H1 (cell line): Measurements from ENCODE around the gene PDE4D. TPM values are rescaled to one million over a fixed set of nuclear protein-coding genes. Genes with fewer than 3 reads are reported as not detected.

Experiments used
- BRCA1 ChIP-seq: IDR thresholded peaks from 2 replicates; pipeline ENCODE4 v1.6.1; 2012; ENCODE audit warnings: low read depth, low read length, improper control_type of control experiment
- TCF12 ChIP-seq: IDR thresholded peaks from 2 replicates; pipeline ENCODE4 v1.6.1; 2011; ENCODE audit warnings: low read depth, mild to moderate bottlenecking, low read length
- polyA plus RNA-seq, 7 experiments: library from polyadenylated mRNA; depleted of rRNA in 3 of 7; stranded (reverse) in 5 of 7; unstranded in 2 of 7; fragments of >200 nt in 5 of 7; fragments of 200-250 nt in 2 of 7; gene quantifications; 1 replicate in 5 of 7; 2 replicates in 1 of 7; 4 replicates in 1 of 7; pipeline versions ENCODE4 v1.2.1 to v1.2.3, GENCODE V29; 2011 to 2013; ENCODE audit warnings: missing spikeins in 2 of 7, mixed read lengths in 2 of 7
- total RNA-seq: library from RNA; stranded (reverse); fragmentation: NEBNext Ultra II Directional; extraction: Animal tissue kit (Norgen Biotek cat#: 25700); gene quantifications from 2 replicates; pipeline ENCODE4 v1.2.1, GENCODE V29; 2021

PDE4D gene
- total and polyA plus RNA-seq, 2 of the 8 experiments (the other 6 are each of a cell fraction or from before 2014, with no cell fraction given): 2.3 to 3.7 TPM

DNA sequence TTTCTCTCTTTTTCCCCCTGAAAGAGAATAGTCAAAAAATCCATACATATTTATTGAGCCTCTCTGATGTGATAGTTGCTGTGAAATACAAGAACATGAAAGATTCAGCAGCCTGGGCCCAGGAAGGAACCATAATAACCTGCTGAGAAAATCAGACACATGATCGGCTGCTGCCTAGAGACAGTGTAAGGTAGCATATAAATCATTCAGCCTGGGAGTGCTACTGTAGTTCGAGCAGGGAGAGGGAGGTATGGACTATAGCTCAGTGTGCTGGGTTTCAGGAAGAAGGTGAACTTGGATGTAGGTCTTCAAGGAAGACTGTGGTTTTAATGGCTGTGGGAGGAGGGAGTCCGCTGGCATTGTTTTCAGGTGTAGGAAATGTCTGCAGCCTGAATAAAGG is 841.6 kb downstream of the PDE4D start (continued):
- TF ChIP-seq TCF12: no peak
- no peak for TF ChIP-seq BRCA1
- TF ChIP-seq, all 59 proteins: peak for 0
